GM10266 (cell line): ENCODE results near the gene SIRT5.

ENCODE experiments used
- DNase-seq: peaks from one replicate; pipeline ENCODE4 v3.0.0; 2012; ENCODE audit errors: extremely low spot score
- CTCF ChIP-seq: IDR thresholded peaks from 2 replicates; pipeline ENCODE4 v1.5.1; 2012; ENCODE audit warnings: mild to moderate bottlenecking, low read depth; ENCODE audit not compliant: control insufficient read depth, insufficient read depth; ENCODE audit errors: missing control alignments

SIRT5 gene

GRCh38 chr6:13574571-13575376 is at the start of gene SIRT5:
TSS of gene SIRT5 (plus strand) at chr6:13574601. CDS start at chr6:13584111, 9,510 bp downstream.
- TF ChIP-seq CTCF: no peak
- DNase-seq: peak; percentile 82

- no peak for TF ChIP-seq CTCF
Observed at GRCh38 chr6:13524801-13525508, 49.4 kb upstream of the SIRT5 start.

GRCh38 chr6:13526357-13526726 is 48.1 kb upstream of the SIRT5 start:
- no peak for DNase-seq
- TF ChIP-seq CTCF: no peak

More at GRCh38 chr6:13524801-13525508, 49.4 kb upstream of the SIRT5 start:
- no peak for DNase-seq

- no peak for TF ChIP-seq CTCF
- DNase-seq: peak; percentile 47
Observed at GRCh38 chr6:13526727-13527670, 47.4 kb upstream of the SIRT5 start.

- no peak for DNase-seq
- TF ChIP-seq CTCF: no peak
Observed at GRCh38 chr6:13527671-13528056, 46.7 kb upstream of the SIRT5 start.

GRCh38 chr6:13528232-13528631 is 46.2 kb upstream of the SIRT5 start:
- DNase-seq: no peak
- no peak for TF ChIP-seq CTCF
